Transverse colon (tissue), 4 donors: ENCODE results near the gene ACER3. TPM values are rescaled to one million over a fixed set of nuclear protein-coding genes. Genes with fewer than 3 reads are reported as not detected.
A peak's percentile ranks its signal among the peaks of the same experiment; 100 is the strongest.
"Not testable (repeated sequence)": the region's sequence is repeated elsewhere in the genome, so short reads cannot be mapped to it uniquely, and the experiment has no call there.

Experiments used
- DNase-seq: peaks from one replicate; pipeline ENCODE4 v3.0.0-alpha.2; 2019
- H3K27ac ChIP-seq, 4 donors: fragments of 200-600 bp; sonication (generic); 2 replicates each; pipeline ENCODE4 v1.5.1; 2016 to 2018; ENCODE audit warnings: inconsistent platforms in 4 of 4
- H3K27me3 ChIP-seq: fragments of 200-600 bp; sonication (generic); 2 replicates; pipeline ENCODE4 v1.5.1; 2017; ENCODE audit warnings: inconsistent platforms
- H3K36me3 ChIP-seq, 4 donors: fragments of 200-600 bp; sonication (generic); 2 replicates each; pipeline ENCODE4 v1.5.1; 2017 to 2019; ENCODE audit warnings: inconsistent platforms in 4 of 4
- H3K4me1 ChIP-seq, 4 donors: fragments of 200-600 bp; sonication (generic); 2 replicates each; pipeline ENCODE4 v1.5.1; 2017 to 2020; ENCODE audit warnings: inconsistent platforms in 4 of 4
- H3K4me3 ChIP-seq, 4 donors: fragments of 200-600 bp; sonication (generic); 1 replicate in 1 of 4; 2 replicates in 3 of 4; pipeline versions ENCODE4 v1.5.1 to v1.6.1; 2017 to 2019; ENCODE audit warnings: inconsistent platforms in 4 of 4
- H3K9me3 ChIP-seq, 2 donors: fragments of 200-600 bp; sonication (generic); 2 replicates each; pipeline ENCODE4 v1.5.1; 2017 to 2019; ENCODE audit warnings: inconsistent platforms in 2 of 2
- EP300 ChIP-seq: sonication (generic); formaldehyde crosslinking; IDR thresholded peaks from one replicate; pipeline ENCODE4 v1.6.1; 2017; ENCODE audit warnings: antibody characterized with exemption, low read depth
- POLR2A ChIP-seq: fragments of 450-650 bp; IDR thresholded peaks from one replicate; pipeline ENCODE4 v1.6.1; 2016; ENCODE audit warnings: antibody characterized with exemption, mild to moderate bottlenecking, moderate library complexity
- POLR2AphosphoS5 ChIP-seq, 3 donors: sonication (generic); formaldehyde crosslinking; IDR thresholded peaks; one replicate each; pipeline ENCODE4 v1.6.1; 2016; ENCODE audit warnings: antibody characterized with exemption in 3 of 3
- WGBS, 2 donors: methylation state at CpG; one replicate each; pipeline ENCODE4 v1.1.5; 2018; ENCODE audit warnings: low coverage in 1 of 2; 5-methylcytosine and 5-hydroxymethylcytosine counted together
- in situ Hi-C, 4 donors: fragments of 200-750 bp; cut with MboI; loops; one replicate each; pipeline versions ENCODE4 v1.15.0 to v1.15.1; 2017; ENCODE audit warnings: low sequenced_read_pairs in 3 of 4, low pct_ligation_motif_present in 1 of 4, low pct_unique_long_range_greater_than_20kb in 1 of 4
- intact Hi-C: fragments of 100-400 bp; cut with DNase I; formaldehyde crosslinking; loops from one replicate; pipeline ENCODE4 v1.15.1; 2023; ENCODE audit warnings: low total_unique reads
- total RNA-seq, 4 donors: library from RNA; depleted of rRNA; stranded (reverse); fragments of >200 nt; gene quantifications; one replicate each; pipeline ENCODE4 v1.1.0, GENCODE V29; 2016
- TF ChIP-seq, protein P1 (sequence below), 5 experiments: fragments of 200-600 bp in 3 of 5; fragments of 450-650 bp in 2 of 5; sonication (generic) in 3 of 5; IDR thresholded peaks; 1 replicate in 2 of 5; 2 replicates in 3 of 5; pipeline ENCODE4 v1.5.1; 2016 to 2017; ENCODE audit warnings: antibody characterized with exemption in 5 of 5, inconsistent platforms in 3 of 5, mild to moderate bottlenecking in 2 of 5, moderate library complexity in 1 of 5

The ACER3 gene
- total RNA-seq, 4 donors from 2014 or later: 8.8 to 72.2 (median 29.4) TPM

DNA sequence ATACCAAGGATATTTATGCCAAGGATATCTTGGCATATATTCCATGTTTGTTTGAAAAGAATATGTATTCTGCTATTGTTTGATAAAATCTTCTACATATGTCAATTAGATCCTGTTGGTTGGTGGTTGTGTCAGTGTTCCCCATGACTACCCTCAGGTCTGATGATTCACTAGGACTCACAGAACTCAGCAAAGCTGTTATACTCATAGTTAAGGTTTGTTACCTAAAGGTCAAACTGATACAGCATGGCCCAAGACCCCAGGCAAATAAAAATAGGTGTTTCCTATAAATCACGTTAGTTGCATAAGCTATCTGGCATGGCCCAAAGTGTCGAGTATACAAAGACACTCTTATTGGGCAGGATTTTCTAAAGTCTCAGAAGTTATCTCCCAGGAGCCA, 143.2 kb downstream of the ACER3 start:
- H3K9me3 ChIP-seq: no peaks in the 10 kb centered on the region
- no peaks in the 10 kb centered on the region for H3K36me3 ChIP-seq
- intact Hi-C loops (no loop called here), in situ Hi-C loops (no loop called here)
- WGBS, 2 donors: 44 to 50% methylated on average over 2 of the region's 2 CpGs
- no peak for DNase-seq
- no peak overlapping the region for H3K27ac ChIP-seq
- H3K4me3 ChIP-seq: no peak overlapping the region
- peaks cover 0 to 25% (median 8%) of the 10 kb centered on the region in 4 donors for H3K4me1 ChIP-seq
- H3K27me3 ChIP-seq: no peaks in the 10 kb centered on the region
- TF ChIP-seq, protein P1, sequence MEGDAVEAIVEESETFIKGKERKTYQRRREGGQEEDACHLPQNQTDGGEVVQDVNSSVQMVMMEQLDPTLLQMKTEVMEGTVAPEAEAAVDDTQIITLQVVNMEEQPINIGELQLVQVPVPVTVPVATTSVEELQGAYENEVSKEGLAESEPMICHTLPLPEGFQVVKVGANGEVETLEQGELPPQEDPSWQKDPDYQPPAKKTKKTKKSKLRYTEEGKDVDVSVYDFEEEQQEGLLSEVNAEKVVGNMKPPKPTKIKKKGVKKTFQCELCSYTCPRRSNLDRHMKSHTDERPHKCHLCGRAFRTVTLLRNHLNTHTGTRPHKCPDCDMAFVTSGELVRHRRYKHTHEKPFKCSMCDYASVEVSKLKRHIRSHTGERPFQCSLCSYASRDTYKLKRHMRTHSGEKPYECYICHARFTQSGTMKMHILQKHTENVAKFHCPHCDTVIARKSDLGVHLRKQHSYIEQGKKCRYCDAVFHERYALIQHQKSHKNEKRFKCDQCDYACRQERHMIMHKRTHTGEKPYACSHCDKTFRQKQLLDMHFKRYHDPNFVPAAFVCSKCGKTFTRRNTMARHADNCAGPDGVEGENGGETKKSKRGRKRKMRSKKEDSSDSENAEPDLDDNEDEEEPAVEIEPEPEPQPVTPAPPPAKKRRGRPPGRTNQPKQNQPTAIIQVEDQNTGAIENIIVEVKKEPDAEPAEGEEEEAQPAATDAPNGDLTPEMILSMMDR (IDR thresholded peaks at IDR 0.05): no peak
- TF ChIP-seq POLR2AphosphoS5 (IDR thresholded peaks at IDR 0.05) (no peak), EP300 (no peak), POLR2A (no peak)

DNA sequence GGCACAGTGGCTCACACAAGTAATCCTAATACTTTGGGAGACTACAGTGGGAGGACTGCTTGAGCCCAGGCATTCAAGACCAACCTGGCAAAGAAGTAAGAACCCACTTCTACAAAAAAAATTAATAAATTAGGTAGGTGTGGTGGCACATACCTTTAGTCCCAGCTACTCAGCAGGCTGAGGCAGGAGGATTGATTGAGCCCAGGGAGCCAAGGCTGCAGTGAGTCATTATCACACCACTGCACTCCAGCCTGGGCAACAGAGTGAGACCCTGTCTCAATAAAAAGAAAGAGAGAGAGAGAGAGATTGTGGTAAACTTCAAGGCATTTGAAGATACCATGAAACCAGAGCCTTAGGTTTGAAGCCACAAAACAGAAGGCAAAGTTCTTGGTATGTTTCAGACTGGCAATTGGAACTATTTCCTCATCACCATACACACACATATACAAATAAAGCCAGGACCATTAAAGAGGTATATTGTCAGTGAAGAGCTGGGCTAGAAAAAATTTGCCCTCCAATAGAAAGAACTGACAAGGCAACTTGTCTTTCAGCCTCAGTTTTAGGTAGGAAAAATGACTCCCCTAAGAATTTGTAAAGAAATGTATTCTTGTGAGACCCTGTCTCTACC, 148.9 kb downstream of the ACER3 start:
- TF ChIP-seq POLR2AphosphoS5 (IDR thresholded peaks at IDR 0.05) (no peak), POLR2A (no peak)
- TF ChIP-seq, protein P1 (IDR thresholded peaks at IDR 0.05): no peak
- no peaks in the 10 kb centered on the region for H3K9me3 ChIP-seq
- intact Hi-C loops (no loop called here), in situ Hi-C loops (no loop called here)
- peak overlapping the region; percentile 11 to 68 (median 15) for H3K27ac ChIP-seq
- no peaks in the 10 kb centered on the region for H3K27me3 ChIP-seq
- no peaks in the 10 kb centered on the region for H3K36me3 ChIP-seq
- DNase-seq: no peak
- H3K4me1 ChIP-seq: peaks cover 0 to 5% (median 0%) of the 10 kb centered on the region in 4 donors
- H3K4me3 ChIP-seq: no peak overlapping the region

GRCh38 chr11:77014669-77015068, 154.0 kb downstream of the ACER3 start:
- no peak for DNase-seq
- Histone ChIP-seq H3K27me3 (no peaks in the 10 kb centered on the region), H3K4me3 (no peak overlapping the region), H3K9me3 (no peaks in the 10 kb centered on the region), H3K36me3 (peaks cover 0 to 7% (median 0%) of the 10 kb centered on the region in 4 donors), H3K27ac (no peak overlapping the region), H3K4me1 (peaks cover 0 to 4% (median 2%) of the 10 kb centered on the region in 4 donors)
- intact Hi-C loops: no loop called here
- TF ChIP-seq EP300 (no peak), POLR2A (no peak), POLR2AphosphoS5 (IDR thresholded peaks at IDR 0.05) (no peak)
- TF ChIP-seq, protein P1 (IDR thresholded peaks at IDR 0.05): no peak
- in situ Hi-C loops: no loop called here
- 92 to 100% methylated on average over 2 of the region's 2 CpGs for WGBS, 2 donors

DNA sequence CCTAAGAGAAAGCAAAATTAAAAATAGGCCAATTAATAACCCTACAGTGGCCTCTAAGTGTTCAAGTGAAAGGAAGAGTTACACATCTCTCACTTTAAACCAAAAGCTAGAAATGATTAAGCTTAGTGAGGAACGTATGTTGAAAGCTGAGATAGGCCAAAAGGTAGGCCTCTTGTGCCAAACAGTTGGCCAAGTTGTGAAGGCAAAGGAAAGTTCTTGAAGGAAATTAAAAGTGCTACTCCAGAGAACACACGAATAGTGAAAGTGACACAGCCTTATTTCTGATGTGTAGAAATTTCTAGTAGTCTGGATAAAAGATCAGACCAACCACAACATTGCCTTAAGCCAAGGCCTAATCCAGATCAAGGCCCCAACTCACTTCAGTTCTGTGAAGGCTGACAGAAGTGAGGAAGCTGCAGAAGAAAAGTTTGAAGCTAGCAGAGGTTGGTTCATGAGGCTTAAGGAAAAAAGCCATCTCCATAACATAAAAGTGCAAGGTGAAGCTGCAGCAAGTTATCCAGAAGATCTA, 157.7 kb downstream of the ACER3 start:
- in situ Hi-C loops, DNase-seq, H3K9me3 ChIP-seq, intact Hi-C loops, H3K27me3 ChIP-seq, H3K27ac ChIP-seq, H3K4me3 ChIP-seq: not testable (repeated sequence)
- Histone ChIP-seq H3K36me3 (peaks cover 0 to 12% (median 0%) of the 10 kb centered on the region in 4 donors), H3K4me1 (peaks cover 4 to 15% (median 8%) of the 10 kb centered on the region in 4 donors)
- 71 to 75% methylated on average over 2 of the region's 2 CpGs for WGBS, 2 donors
